GM12865 (cell line): ENCODE measurements around the gene FAM181A.

Experiments used
- DNase-seq: peaks from one replicate; pipeline ENCODE4 v3.0.0; 2010; ENCODE audit warnings: low read depth
- H3K4me3 ChIP-seq: 2 replicates; pipeline ENCODE4 v1.5.1; 2011; ENCODE audit warnings: mild to moderate bottlenecking, low read depth, low read length, control low read depth
- CTCF ChIP-seq: IDR thresholded peaks from 2 replicates; pipeline ENCODE4 v1.5.1; 2011; ENCODE audit warnings: low read length, control low read depth, low read depth, inconsistent platforms; ENCODE audit not compliant: insufficient read depth; ENCODE audit errors: missing control alignments

FAM181A gene

GRCh38 chr14:93888995-93889394 lies 38.1 kb upstream of the FAM181A start:
- DNase-seq = no peak
- H3K4me3 ChIP-seq = no peak overlapping the region
- no peak for TF ChIP-seq CTCF

DNA sequence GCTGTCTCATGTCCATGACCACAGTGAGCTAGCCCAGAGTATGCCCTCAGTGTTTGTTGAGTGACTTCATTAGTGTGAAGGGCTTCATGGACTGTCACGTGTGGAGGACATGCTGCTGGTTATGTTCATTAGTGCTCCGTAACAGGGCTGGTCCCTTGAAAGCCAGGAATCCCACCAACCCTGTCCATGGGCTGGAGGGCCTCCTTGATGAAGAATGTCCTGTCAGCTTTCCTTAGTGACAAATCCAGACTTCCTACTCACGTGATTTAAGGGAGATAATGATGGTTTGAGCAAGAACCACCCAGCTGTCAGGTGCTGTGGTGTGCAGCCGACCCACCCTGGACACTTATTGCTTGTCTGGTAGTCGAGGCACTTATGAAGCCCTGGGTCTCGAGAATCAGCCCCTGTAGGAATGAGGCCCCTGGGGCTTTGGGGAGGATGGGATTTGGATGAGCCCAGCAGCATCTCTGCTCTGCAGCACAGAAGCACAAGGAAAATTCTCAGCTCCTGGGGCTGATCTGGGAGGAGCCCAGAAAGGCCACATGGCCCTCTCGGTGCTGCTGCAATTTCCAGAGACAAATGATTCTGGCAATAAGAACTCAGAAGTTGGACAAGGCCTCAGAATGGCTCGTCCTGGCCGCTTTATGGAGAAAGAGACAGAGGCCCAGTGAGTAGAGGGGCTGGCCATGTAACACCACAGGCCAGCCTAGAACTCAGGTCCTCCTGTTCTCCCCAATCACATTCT lies 37.2 kb upstream of the FAM181A start:
- H3K4me3 ChIP-seq = no peak overlapping the region
- DNase-seq = no peak
- no peak for TF ChIP-seq CTCF

- no peak for DNase-seq
- H3K4me3 ChIP-seq = no peak overlapping the region
- TF ChIP-seq CTCF = no peak
These were observed 35.2 kb upstream of the FAM181A start for GRCh38 chr14:93891756-93892504.

- H3K4me3 ChIP-seq = no peak overlapping the region
- no peak for TF ChIP-seq CTCF
- DNase-seq = no peak
These were observed 34.7 kb upstream of the FAM181A start for GRCh38 chr14:93892505-93892839.

GRCh38 chr14:93892923-93893558 lies 34.1 kb upstream of the FAM181A start:
- no peak overlapping the region for H3K4me3 ChIP-seq
- DNase-seq = peak; percentile 61
- TF ChIP-seq CTCF = peak; percentile 98

- DNase-seq = no peak
- no peak for TF ChIP-seq CTCF
- H3K4me3 ChIP-seq = no peak overlapping the region
These were observed 33.4 kb upstream of the FAM181A start for GRCh38 chr14:93893661-93894261.
